HT1080 (cell line): Measurements from ENCODE around the gene HSD17B2. TPM values are rescaled to one million over a fixed set of nuclear protein-coding genes. Genes with fewer than 3 reads are reported as not detected.
"Not testable (repeated sequence)": the region's sequence is repeated elsewhere in the genome, so short reads cannot be mapped to it uniquely, and the experiment has no call there.

Experiments used
- DNase-seq: peaks from one replicate; pipeline ENCODE4 v3.0.0-alpha.2; 2015; ENCODE audit warnings: low read depth
- total RNA-seq: library from RNA; depleted of rRNA; stranded (reverse); fragments of >200 nt; shearing (Covaris generic); gene quantifications from 2 replicates; pipeline ENCODE4 v1.2.3, GENCODE V29; 2014; rRNA removed

Gene HSD17B2
- total RNA-seq, 1 experiment from 2014 or later, result 2.2 TPM

DNA sequence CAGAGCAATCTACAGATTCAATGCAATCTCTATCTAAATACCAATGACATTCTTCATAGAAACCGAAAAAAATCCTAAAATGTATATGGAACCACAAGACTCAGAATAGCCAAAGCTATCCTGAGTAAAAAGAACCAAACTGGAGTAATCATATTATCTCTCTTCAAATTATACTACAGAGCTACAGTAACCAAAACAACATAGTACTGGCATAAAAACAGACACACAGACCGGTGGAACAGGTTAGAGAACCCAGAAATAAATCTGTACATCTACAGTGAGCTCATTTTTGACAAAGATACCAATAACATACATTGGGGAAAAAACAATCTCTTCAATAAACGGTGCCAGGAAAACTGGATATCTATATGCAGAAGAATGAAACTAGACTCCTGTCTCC, 89.6 kb downstream of the HSD17B2 start:
- no peak for DNase-seq

GRCh38 chr16:82129881-82130280, 94.8 kb downstream of the HSD17B2 start:
- no peak for DNase-seq

GRCh38 chr16:82133798-82134197, 98.7 kb downstream of the HSD17B2 start:
- no peak for DNase-seq

DNA sequence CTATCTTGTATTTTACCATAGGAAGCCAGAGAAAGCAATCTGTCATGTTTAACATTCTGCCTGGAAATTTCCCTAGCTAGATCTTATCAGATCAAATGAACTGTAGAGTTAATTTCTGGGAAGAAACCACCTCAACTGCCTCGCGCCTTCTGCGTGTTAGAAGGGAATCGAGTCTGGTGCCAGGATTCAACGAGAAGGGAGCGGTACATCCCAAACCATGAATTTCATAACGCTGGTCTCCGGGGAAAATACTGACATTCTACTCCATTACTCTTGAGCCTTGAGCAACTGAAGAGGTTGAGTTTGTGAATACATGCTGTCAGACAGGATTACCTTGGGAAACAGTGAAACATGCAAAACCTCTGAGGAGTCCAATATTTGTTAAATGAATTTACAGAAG, 99.8 kb downstream of the HSD17B2 start:
- no peak for DNase-seq

- DNase-seq, result no peak
These were observed 100.8 kb downstream of the HSD17B2 start for GRCh38 chr16:82135844-82136243.

- DNase-seq, result no peak
These were observed 102.1 kb downstream of the HSD17B2 start for GRCh38 chr16:82136956-82137821.

DNA sequence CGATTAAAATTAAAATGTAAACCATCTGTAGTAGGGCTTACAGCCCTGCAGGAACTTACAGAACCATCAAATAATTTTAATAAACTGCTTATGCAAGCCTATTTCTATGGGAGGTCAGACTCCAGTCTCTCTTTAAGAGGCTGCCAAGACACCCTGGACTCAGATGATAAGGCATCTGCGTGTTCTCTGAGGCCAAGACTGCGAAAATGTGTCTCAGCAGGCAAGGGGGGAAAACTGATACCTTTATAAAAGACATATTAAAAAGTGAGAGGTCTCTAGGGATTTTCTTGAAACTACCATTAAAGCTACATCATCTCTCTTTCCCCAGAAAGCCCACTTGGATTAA, 102.7 kb downstream of the HSD17B2 start:
- DNase-seq, result no peak

- no peak for DNase-seq
These were observed 103.6 kb downstream of the HSD17B2 start for GRCh38 chr16:82138478-82139285.

DNA sequence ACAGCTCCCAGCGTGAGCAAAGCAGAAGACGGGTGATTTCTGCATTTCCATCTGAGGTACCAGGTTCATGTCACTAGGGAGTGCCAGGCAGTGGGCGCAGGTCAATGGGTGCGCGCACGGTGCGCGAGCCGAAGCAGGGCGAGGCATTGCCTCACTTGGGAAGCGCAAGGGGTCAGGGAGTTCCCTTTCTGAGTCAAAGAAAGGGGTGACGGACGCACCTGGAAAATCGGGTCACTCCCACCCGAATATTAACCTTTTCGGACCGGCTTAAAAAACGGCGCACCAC, 104.2 kb downstream of the HSD17B2 start:
- DNase-seq, result not testable (repeated sequence)

- DNase-seq, result no peak
These were observed 111.5 kb downstream of the HSD17B2 start for GRCh38 chr16:82146556-82146955.

DNA sequence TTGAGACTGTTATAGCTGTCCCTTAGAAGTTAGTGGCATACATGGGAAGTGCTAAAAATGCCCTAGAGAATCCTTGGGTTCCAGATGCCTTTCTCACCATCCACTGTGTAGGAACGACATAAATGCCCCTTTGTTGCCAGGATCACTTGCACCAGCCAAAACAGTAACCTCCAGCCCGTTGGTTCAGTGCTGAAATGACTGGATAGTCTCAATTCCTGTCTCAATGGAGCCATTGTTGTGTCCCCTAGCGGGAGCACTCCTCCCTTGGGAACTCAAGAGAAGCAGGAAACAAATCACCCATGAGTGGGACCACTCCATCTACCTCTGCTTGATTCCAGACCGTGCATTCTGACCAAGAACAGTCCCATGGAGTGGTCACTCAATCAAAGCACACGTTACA, 111.9 kb downstream of the HSD17B2 start:
- no peak for DNase-seq

- DNase-seq, result no peak
These were observed 112.5 kb downstream of the HSD17B2 start for GRCh38 chr16:82147546-82147945.

Other genes with a start within 250 kb of the HSD17B2 start
- 4.6 and 5.9 TPM in 2 replicates for gene SDR42E1, start 23.8 kb upstream of the HSD17B2 start, total RNA-seq
- gene MPHOSPH6, start 135.0 kb downstream of the HSD17B2 start, total RNA-seq, result 29.7 and 30.8 TPM in 2 replicates